ENCODE results near the gene ZNF519.
"Not testable (repeated sequence)": the region's sequence is repeated elsewhere in the genome, so short reads cannot be mapped to it uniquely, and the experiment has no call there.

Gene ZNF519

DNA sequence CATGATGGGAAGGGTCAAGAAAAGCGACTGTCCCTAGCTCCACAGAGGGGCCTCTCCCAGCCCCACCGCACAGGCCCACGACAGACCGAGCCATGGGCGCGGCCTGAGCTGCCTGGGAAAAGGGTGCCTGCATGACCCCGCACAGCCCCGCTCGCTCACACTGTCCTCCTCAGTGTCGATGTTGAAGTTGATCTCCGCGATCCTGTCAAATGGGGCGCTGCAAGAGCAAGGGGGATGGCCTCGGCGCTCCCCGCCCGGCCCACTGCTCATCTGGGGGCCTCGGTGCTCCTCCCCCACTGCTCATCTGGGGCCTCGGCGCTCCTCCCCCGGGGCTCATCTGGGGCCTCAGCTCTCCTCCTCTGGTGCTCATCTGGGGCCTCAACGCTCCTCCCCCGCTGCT lies 14.5 kb upstream of the ZNF519 start:
- DNase-seq = not testable (repeated sequence)

DNA sequence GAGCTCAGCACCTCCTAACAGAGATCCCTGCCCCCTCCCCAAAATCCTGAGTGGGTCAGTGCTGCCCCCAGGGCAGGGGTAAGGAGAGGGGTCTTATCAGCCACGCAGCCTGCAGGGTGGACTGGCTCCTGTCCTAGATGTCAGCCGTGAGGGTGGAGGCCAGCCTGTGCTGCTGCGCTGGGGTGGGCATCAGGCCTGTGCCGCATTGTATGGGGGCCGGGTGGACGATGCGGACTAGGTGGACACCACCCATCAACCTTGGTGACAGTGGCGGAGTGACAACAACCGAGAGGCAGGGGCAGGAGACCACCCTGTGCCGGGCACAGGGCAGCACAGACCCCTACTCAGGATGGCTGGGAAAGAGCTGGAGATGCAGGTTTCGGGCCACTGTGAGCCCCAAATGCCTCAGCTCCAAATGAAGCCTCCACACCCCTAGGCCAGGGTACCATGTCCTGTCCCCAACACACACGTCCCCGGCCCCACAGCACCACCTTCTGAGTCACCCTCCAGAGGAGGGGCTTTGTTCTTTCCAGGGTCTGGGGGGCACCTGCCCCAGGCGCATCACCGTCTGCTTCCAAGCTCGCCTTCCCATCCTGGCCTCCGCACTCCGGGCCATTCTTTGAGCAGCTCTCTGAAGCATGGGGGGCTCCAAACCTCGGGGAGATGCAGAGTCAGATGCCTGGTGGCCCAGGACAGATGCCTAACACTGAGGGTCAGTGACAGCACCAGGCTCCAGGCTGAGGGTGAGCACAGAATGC lies 13.5 kb upstream of the ZNF519 start:
- not testable (repeated sequence) for DNase-seq

DNA sequence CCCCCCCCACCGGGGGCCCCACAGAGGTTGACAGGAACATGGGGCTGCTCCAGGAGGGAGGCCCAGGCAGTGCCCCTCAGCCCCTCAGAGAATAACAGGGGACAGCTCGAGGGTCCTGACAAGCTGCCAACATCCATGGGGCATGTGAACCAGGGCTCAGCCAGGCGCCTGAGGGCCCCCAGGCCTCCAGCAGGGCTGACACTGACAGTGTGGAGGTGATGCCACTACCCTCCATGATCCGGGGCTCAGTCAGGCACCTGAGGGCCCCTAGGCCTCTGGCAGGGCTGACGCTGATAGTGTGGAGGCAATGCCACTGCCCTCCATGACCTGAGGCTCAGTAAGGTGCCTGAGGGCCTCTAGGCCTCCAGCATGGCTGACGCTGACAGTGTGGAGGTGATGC lies 12.8 kb upstream of the ZNF519 start:
- not testable (repeated sequence) for DNase-seq

DNA sequence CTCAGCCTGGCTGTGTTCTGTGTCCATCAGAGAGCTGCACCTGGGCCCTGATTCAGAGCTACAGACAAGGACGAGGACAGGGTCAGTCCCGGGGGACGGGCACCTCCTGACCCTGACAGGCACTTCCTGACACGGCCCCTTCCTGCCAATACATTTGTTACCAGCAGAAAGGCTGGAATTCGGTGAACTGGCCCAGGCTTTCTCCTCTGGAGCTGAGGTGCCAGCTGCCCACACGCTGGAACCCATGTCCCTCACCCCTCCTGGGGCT lies 12.3 kb upstream of the ZNF519 start:
- DNase-seq = no peak

DNA sequence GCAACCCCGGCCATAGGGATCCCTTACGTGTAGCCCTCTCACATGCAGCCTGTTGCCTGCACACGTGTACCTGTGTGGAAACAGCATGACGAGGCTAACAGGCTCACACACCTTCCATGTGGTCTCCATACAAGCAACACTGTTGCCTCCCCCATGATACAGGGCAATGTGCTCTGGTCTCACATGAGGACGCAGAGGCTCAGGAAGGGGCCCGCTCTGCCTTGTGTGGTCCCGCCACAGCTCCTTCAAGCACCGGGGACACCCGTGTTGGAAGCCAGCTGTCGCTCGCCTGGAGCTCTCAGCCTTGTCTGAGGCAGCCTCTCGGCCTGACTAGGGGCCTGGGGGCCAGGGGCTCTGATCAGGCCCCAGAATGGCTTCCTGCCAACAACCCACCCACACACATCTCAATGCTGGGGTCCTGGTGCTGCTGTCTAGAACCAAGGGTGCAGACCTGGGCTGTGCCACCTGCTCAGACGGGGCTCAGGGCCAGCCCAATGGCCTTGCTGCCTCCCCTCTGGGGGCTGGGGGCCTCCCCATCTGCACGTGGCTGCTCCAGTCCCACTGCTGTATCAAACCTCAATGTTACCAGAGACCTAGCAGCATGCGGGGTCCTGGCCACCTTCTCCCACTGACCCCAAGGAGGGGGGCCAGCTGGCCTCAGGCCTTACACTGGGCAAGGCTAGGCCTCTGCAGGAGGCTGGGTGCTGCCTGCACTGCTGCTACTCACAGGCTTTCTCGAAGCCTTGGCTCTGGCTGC lies 11.8 kb upstream of the ZNF519 start:
- DNase-seq = not testable (repeated sequence)

DNA sequence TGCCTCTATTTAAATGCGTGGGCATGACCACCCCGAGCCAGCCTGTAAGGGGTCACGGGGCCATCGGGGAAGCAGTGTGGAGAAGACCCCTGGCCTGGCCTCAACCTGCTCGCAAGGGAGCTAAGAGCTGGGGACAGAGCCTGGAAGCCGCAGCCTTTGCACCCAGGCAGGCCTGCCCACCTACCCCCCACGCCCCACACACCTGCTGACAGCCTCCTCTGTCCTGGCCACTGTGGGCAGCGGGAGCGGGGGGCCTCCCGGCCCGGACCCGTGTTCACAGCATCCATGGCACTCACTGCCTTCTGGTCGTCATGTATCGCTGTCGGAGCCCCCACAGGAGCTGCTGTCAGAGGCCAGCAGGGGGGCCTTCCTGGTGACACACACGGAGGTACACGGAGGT lies 11.2 kb upstream of the ZNF519 start:
- not testable (repeated sequence) for DNase-seq

DNA sequence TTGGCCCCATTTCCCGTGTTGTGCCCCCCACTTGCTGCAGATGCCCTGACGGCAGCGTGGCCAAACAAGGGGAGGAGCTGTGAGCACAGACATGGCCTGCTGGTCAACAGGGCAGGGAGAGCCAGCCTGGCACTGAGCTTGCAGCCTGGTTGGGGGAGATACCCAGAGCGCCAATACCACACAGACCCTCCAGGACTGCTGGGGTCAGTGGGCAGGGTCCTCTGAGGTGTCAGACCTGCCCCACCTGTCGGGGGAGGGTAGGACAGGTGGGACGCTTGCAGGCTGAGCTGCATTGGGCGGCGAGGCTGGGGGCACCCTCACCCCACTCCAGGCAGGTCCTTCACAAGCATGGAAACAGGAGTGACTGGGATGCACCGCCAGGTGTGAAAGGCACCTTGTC lies 9.9 kb upstream of the ZNF519 start:
- DNase-seq = not testable (repeated sequence)

DNA sequence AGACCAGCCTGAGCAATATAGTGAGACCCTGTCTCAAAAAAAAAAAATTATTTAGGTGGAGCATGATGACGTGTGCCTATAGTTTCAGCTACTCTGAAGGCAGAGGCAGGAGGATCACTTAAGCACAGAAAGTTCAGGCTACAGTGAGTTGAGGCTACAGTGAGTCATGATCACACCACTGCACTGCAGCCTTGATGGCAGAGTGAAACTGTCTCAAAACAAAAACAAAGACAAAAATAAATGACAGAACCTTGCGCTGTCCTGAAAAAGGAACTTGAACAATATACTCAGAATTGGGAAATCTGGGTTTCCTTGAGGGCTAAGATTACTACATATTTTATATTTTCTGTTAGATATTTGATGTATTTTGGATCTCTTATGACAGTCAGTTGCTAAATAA lies 7.3 kb upstream of the ZNF519 start:
- DNase-seq = not testable (repeated sequence)

DNA sequence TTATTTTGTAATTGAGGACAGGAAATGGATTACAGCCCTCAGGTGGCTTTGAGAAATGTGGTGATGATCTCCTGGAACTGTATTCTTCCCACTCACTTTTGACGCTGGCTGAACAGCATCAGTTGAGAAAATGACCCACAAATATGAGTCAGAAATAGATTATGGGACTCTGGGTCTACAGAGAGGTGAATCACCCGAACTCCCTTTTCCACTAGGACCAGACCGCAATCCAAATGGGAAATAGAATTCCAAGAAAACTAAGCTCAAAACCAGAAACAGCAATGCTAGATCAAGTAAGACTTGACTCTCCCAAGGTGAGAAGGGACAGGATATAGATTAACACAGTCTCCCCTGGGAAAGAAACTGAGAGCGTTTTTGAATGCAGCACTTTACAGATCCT lies 5.7 kb upstream of the ZNF519 start:
- not testable (repeated sequence) for DNase-seq

DNA sequence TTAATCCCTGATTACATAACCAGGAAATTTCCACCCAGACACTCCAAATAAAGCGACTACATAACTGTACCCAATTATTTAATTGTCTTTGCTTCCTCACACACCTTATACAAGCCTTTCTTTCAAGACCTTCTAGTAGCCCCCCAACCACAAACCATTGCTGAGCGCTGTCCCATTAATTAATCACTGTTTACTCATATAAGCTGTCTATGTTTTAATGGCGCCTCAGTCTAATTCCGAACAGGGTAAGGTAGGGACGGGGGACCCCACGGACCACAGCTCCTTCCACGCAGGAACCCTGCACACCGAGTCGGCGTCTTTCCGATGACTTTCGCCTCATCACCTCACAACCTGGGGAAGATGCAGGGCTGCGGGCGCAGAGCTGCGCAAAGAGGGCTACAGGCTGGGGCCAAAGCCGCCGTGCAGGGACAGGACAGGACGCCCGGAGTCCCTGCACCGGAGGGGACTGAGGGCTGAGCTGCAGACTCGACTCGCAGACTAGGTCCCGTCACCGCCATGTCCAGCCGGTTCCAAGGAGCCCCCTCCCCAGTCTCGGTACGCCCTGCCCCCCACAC lies 452 bp downstream of the ZNF519 start:
- DNase-seq = not testable (repeated sequence)

DNA sequence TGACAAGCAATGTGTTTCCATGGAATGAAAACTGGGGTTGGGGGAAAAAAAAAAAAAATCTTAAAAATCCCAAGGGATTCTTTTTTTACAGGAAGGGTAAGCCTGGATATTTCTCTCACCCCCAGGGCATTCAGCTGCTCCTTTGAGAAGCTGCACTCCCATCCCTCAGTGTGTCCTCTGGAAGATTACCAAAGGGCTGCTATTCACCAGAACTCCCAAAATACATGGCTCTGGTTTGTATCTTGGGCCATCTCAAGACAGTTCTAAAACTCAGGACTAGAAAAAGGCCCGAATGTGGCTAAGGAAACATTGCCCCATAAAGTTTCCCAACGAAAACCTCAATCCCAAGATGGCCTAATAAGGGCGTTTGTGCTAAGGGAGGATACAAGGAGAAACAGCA lies 1.4 kb downstream of the ZNF519 start:
- DNase-seq = not testable (repeated sequence)

DNA sequence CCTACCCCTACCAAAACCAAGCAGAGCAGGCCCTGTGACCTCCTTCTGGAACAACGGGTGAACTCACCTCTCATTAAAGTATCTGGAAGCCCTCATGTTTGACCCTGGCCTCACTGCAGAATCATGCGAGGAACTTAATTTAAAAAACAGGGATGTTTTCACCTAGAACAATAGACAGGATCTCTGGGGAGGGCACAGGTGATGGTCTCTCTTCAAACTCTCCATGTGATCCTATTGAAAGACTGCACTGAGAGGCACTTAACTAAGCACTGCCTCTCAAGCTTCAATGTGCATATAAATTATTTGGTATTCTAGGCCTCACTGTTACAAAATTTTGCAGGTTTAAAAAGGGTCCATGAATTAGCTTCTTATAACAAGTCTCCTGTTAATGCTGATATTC lies 7.5 kb downstream of the ZNF519 start:
- no peak for DNase-seq

DNA sequence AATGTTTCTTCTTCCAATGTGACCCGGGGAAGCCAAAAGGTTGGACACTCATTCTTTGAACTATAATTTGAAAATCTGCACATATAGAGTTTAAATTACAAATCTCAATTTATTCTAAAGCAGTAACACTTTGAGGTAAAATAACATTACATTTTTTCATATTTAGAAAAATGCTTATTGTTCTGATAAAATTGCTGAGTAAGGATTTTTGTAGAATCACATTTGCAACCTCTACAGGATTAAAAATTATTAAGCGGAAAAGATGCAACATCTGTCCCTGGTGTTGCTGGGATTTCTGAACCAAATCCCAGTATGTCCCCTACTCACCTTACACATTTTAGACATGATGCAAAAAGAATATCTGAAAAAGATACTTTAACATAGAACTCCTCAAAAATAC lies 10.1 kb downstream of the ZNF519 start:
- DNase-seq = no peak

DNA sequence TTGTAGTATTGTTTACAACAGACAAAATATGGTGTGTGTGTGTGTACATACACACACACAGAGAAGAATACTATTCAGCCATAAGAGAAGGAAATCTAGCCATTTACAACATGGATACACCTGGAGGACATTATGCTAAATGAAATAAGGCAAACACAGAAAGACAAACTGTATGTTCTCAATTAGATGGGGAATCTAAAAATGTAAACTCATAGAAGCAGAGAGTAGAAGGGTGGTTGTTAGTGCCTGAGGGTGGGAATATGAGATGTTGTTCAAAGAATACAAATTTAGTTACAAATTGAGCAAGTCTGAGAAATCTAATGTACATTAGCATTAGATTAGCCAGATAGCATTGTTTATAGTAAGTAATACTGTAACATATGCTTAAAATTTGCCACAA lies 11.3 kb downstream of the ZNF519 start:
- no peak for DNase-seq

DNA sequence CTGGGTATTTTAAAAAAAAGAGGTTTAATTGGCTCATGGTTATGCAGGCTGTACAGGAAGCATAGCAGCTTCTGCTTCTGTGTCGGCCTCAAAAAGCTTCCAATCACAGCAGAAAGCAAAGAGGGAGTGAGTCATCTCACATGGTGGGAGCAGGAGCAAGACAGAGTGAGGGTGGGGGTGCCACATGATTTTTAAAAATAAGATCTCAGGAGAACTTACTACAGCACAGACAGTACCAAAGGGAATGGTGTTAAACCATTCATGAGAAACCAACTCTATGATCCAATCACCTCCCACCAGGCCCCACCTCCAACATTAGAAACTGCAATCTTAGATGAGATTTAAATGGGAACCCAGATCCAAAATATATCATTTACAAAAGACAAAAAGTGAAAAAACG lies 14.6 kb downstream of the ZNF519 start:
- no peak for DNase-seq

DNA sequence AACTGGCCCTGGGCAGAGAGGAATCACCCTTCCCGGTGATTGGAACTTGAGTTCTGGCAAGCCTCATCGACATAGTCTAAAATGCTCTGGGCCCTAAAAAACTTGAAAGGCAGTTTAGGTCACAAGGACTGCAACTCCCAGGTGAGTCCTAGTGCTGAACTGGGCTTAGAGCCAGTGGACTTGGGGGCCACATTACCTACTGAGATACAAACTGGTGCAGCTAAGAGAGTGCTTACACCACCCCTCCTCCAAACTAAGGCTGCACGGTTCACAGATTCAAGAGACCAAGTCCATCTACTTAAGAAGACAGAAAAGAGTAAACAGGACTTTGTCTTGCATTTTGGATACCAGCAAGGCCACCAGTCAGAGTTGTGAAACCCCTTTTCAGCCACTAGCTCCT lies 25.3 kb downstream of the ZNF519 start:
- no peak for DNase-seq

DNA sequence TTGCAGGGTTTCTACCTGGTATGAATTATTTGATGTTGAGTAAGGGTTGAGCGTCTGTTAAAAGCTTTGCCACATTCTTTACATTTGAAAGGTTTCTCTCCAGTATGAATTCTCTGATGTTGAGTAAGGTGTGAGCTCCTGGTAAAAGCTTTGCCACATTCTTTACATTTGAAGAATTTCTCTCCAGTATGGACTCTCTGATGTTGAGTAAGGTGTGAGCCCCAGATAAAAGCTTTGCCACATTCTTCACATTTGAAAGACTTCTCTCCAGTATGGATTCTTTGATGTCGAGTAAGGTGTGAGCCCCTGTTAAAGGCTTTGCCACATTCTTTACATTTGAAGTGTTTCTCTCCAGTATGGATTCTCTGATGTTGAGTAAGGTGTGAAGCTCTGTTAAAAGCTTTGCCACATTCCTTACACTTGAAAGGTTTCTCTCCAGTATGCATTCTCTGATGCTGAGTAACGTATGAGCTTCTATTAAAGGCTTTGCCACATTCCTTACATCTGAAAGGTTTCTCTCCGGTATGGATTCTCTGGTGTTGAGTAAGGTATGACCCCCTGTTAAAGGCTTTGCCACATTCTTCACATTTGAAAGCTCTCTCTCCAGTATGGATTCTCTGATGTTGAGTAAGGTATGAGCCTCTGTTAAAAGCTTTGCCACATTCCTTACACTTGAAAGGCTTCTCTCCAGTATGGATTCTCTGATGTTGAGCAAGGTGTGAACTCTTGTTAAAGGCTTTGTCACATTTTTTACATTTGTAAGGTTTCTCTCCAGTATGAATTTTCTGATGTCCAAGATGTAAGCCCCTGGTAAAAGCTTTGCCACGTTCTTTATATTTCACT lies 27.1 kb downstream of the ZNF519 start:
- DNase-seq = no peak

DNA sequence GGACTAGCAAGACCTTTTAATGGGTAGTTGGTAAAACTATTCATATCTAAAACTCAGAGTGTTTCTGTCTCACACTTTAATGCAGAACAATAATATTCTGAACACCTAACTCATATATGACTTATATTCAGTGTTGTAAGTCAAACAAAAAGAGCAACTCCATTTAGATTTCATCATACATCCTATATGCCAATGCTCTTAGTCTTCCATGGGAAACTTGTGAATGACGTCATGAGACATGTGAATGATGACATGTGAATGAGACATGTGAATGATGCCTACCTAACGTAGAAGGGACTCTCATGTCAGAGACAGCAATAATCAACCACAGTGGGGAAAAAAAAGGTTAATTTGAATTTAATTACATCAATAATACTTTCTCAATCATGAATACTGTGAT lies 28.0 kb downstream of the ZNF519 start:
- DNase-seq = no peak

DNA sequence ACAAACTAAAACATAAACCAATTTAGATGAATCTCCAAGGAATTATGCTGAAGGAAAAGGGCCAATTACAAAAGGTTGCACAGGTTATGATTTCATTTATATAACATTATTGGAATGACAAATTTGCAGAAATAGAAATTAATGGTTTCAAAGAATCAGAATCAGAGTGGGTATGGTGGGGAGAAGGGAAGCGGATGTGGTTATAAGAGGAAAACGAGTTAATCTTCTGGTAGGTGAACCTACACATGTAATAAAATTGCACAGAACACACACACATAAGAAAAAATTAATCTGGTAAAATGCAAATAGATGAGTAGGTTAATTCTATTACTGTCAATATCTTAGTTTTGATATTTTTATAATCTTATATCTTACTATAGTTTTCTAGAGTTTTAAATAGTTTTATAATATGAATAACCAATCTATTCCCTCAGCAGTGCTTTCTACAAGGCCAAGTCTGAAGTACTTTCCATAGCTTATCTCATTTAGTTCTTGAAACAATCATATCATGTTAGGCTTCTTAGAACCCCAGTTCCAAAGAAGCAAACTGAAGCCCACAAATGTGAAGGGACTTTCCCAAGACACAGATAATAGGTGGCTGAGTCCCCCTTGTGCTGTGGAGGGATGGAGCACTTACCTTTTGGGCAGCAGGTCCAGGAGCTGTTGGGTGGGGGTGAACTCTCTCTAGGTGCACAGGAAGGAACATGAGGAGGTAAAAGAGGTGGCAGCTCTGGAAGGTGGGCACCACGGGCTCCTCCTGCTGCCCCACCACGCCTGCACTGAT lies 31.5 kb downstream of the ZNF519 start:
- no peak for DNase-seq

DNA sequence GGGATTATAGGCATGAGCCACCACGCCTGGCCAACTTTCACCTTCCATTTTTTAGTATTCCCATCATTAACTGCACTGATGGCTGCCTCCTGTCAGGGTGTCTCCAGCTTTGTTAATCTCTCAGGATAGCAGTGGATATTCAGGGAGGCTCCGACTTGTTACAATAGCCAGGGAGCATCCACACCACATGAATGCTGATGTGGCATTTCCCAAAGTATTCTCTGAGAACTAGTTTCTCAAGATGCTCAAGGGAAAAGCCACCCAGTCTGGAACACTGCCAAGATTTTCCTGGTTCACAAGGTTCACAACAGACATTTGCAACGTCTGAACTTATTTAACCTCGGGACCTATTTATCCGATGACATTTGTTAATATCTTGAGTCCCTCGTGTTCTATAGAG lies 33.8 kb downstream of the ZNF519 start:
- DNase-seq = no peak

DNA sequence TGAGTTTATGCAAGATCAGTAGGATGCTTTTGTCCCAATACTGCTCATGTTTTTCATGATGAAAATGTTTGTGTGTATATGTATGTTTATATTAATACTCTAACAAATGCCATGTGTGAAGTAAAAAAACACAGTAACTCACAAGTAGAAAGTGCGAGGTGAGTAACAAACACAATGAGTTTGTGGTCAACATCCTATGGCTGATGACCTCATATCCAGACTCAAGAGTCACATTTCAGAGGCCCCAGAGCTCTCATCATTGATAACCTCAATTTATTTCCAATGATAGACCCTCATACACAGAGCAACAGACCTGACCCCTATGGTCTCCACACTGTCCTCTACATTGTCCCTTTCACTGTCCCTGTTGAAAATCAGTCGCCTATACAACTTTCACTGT lies 34.5 kb downstream of the ZNF519 start:
- no peak for DNase-seq

DNA sequence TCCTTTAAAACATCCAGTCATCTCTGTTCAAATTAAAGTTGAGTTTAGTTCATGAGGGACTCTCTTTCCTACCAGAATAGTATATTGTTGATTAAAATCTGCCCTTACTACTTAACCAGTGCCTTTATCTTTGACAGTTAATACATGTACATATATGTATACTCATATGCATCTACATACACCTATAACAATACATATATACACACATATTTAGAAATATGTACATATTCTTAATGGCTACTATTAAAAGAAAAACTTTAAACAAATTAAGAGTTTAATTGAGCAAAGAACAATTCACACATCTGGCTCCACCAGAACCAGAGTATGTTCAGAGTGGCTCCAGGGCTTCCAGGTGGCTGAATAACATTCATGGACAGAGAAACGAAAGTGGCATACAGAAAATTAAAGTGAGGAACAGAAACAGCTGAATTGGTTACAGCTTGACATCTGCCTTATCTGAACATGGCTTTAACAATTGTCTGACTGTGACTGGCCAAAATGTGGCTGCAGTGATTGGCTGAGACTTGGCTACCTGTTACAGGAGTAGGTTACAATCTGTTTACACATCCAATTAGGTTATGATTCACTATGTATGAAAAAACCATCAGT lies 38.8 kb downstream of the ZNF519 start:
- DNase-seq = no peak

Data from KG1 (cell line).